NCI-H69 (cell line): ENCODE measurements around the gene GNG13.
A peak's percentile ranks its signal among the peaks of the same experiment; 100 is the strongest.
"Not testable (repeated sequence)": the region's sequence is repeated elsewhere in the genome, so short reads cannot be mapped to it uniquely, and the experiment has no call there.

Source experiments
- DNase-seq: peaks from one replicate; lab custom pipeline; 2025; lab: John Stamatoyannopoulos, UW

Gene GNG13

DNA sequence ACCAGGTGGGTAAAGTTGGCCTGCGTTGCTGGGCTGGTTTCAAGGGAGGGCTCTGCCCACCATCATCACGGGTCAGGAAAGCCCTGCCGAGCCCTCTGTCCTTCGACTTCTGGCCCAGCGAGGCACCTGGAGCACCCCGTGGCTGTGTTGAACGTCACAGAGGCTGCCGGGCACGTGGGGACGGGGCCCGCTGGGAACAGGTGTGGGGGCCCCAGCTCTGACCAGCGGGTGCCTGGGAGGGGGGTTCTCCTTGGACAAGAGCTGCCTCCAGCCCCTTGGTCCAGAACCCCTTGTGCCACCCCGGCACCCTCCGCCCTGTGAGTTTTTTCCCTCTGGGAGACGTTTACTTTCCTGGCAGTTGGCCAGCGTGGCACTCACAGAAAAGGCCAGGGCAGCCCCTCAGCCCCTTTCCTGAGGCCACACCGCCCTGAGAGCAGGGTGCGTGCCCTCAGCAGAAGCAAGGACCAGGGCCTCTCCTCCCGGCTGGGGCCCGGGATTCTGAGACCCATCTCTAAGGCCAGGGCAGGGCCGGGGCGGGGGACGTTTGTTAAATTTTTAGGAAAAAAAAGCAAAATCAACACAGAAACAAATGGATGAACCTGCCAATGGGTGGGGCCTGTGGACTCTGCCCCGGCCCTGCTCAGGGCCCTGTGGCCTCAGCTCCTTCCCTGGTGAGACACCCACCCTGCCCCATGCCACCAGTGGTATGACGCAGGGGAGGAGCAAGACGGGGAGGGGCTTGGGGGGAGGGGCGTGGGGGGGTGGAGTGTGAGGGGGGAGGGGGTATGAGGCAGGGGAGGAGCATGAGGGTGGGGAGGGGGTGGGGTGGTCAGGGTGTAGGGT is 31.3 kb upstream of the GNG13 start:
- DNase-seq, result no peak

- DNase-seq, result no peak
These were observed 30.5 kb upstream of the GNG13 start for GRCh38 chr16:830871-831570.

GRCh38 chr16:830107-830870 is 29.8 kb upstream of the GNG13 start:
- DNase-seq, result no peak

DNA sequence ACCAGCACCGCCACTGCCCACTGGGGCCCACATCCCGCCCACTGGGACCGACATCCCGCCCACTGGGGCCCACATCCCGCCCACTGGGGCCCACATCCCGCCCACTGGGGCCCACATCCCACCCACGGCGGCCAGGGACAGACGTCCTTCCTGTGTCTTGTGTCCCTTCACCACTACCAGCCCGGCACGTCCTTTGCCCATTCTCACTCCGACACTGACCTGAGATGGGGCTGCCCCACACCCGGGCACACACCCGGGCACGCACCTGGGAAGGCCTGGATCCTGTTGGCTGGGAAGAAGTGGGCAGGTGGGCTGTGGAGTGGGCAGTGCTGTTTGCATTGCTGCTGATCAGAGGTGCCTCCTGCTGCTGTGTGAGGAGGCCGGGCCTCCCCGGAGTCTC is 28.4 kb upstream of the GNG13 start:
- DNase-seq, result no peak

GRCh38 chr16:827513-827912 is 27.0 kb upstream of the GNG13 start:
- no peak for DNase-seq

DNA sequence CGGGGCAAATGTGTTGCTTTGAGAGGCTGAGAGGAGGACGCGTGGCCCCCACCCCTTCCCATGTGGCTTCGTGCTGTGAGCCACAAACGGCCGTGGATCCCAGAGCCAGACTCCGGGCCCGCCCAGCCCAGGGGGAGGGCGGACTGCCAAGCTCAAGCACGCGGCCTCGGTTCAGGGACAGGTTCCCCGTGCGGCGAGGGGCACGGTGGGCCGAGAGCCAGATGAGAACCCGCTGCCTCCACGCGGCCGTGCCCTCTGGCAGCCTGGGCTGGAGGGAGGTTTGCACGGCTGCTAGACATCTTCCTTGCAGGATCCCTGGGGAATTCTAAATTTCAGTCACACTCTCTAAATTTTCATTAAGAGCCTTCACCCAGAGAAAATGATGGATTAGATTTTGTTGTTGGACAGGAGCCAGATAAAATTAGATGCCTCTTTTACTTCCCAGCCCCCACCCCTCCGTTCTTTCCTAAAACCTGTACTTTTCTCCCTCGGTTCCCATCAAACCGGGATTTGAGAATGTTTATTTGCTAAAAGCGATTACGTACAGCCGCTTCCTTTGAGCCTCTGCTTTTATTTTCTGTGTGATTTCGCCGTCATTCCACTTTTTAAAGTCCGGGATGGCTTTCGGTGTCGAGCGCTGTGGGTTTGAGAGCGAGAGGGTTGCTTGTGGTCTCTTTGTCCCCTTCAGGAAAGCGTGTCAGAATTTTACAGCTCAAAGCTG is 25.0 kb upstream of the GNG13 start:
- DNase-seq, result peak; percentile 85

- no peak for DNase-seq
These were observed 24.1 kb upstream of the GNG13 start for GRCh38 chr16:824601-825000.

GRCh38 chr16:824194-824593 is 23.7 kb upstream of the GNG13 start:
- DNase-seq, result no peak

- no peak for DNase-seq
These were observed 22.4 kb upstream of the GNG13 start for GRCh38 chr16:822909-823297.

- DNase-seq, result peak; percentile 34
These were observed 21.8 kb upstream of the GNG13 start for GRCh38 chr16:822174-822908.

DNA sequence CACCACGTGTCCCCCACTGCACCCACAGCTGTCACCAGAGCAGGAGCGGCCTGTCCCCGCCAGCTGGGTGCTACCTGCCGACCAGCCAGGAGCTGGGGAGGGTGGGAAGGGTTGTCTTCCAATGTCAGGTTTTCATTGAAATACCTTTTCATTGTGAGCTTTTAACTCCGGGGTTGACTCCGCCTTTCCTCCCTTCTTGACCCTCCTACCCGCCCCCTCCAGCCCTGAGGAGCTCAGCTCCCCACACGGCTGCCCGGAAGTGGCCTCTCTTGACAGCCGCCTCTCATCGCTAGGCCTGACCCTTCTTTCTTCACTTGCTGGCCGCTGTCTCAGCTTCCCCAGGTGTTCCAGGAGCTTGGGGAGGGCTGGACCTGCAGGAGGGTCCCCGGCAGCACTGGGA is 21.2 kb upstream of the GNG13 start:
- DNase-seq, result no peak

DNA sequence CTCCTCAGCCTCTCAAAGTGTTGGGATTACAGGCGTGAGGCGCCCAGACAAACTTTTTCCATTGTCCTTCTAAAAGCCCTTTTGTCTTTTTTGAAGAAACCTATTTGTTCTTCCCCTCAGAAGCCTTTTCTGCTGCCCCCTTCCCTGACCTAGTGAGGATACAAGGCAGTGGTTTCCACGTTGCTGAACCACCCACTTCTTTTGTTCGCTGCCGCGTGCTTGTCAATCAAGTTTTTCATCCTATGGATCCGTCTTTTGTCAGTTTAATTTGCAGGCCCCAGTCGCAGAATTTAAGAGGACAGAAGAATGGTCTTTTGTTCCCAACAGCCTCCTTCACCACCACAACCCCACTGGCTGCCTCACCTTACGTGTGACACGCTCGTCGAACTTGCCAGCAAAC is 20.2 kb upstream of the GNG13 start:
- no peak for DNase-seq

DNA sequence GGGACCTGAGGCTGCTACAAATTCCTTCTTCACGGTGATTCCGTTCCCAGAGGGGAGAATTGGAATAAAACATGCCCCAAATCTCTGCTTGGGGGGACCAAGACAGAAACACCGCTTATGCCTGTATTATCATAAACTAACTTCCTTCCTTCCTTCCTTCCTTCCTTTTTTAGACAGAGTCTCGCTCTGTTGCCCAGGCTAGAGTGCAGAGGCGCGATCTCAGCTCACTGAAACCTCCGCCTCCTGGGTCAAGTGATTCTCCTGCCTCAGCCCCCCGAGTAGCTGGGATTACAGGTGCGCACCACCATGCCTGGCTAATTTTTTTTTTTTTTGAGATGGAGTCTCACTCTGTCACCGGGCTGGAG is 19.5 kb upstream of the GNG13 start:
- not testable (repeated sequence) for DNase-seq

- DNase-seq, result no peak
These were observed 19.0 kb upstream of the GNG13 start for GRCh38 chr16:819336-820043.

DNA sequence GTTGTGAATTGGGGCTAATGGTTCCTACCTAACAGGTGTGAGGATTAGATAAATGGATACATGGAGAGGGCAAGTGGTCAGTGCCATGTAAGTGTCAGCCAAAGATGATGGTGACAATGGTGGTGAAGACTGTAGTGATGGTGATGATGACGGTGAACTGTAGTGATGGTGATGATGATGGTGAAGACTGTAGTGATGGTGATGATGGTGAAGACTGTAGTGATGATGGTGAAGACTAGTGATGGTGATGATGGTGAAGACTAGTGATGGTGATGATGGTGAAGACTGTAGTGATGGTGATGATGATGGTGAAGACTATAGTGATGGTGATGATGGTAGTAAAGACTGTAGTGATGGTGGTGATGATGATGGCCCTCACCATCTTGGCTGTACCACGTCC is 18.1 kb upstream of the GNG13 start:
- no peak for DNase-seq

DNA sequence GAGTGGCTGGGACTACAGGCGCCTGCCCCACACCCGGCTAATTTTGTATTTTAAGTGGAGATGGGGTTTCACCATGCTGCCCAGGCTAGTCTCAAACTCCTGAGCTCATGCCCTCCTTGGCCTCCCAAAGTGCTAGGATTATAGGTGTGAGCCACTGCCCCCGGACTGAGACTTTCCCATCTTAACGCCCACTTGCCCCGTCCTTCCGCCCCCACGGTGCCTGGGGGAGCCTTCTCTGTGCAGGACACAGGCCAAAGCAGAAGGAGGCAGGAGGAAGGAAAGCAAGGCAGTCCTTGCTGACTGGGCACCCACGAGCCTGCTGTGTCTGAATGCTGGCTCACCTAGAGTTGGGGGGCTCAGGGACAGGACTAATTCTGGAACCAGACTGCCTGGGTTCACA is 17.6 kb upstream of the GNG13 start:
- DNase-seq, result no peak

DNA sequence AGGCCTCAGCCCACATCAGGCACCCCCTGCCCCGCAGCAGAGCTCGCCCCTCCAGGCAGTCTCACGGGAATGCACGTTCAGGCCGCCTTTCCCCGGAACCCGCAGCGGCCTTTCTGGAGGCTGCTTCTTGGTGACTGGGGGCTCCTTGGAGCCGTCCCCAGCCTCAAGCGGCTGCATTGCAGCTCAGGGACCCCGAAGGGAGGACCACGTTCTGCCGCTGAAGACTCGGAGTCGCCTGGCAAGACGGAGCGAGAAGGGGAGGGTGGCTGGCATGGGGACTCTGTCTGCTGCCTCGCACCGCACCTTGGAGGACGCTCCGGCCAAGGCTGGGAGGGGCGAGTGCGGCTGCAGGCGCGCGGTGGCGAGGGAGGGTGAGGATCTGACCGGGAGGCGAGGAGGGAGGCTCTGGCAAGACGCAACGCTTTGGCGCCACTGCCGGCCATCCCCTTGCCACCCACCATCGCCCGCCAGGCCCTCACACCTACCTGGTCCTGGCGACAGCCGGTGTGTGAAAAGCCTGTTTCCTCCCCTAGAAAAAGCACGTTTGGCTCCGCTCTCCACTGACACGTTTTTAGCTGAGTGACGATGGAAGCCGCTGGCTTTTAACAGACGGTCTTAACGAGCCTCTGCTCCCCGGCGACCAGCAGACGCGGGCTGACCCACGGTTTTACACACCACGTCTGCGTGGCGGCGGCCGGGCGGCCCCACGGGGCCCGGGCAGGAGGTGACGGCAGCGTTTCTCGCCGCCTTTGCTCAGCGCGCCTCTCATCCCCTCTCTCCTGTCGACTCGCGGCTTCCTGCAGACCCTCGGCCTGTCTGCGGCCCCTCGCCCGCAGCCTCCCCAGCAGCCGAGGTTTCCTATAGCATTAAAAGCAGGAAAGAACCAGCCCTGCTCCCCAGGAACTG is 16.7 kb upstream of the GNG13 start:
- no peak for DNase-seq

- DNase-seq, result no peak
These were observed 15.3 kb upstream of the GNG13 start for GRCh38 chr16:815861-816260.

DNA sequence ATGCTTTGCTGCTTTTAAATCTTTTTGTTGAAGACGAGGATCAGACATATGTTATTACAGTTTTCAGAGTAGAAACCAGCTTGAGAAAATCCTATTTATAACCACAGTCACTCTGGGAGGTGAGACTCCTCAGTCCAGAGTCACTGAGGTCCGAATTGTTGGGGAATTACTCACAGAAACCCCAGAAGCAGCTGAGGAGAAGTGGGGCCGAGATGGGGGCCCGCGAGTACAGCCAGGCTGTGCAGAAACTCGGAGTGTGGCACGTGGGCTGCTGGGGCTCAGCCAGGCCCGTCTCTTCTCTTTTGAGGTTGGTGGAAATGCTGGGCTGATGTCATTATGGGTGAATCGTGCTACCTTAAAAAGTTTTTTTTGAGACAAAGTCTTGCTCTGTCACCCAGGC is 14.4 kb upstream of the GNG13 start:
- no peak for DNase-seq

- DNase-seq, result no peak
These were observed 13.4 kb upstream of the GNG13 start for GRCh38 chr16:813916-814412.
